ENCODE results near the gene SUPT20H. TPM values are rescaled to one million over a fixed set of nuclear protein-coding genes. Genes with fewer than 3 reads are reported as not detected.

The SUPT20H gene
- total and polyA plus RNA-seq, 2 of the 4 experiments (the other 2 are of a cell fraction), result 46.6 to 55.1 TPM

DNA sequence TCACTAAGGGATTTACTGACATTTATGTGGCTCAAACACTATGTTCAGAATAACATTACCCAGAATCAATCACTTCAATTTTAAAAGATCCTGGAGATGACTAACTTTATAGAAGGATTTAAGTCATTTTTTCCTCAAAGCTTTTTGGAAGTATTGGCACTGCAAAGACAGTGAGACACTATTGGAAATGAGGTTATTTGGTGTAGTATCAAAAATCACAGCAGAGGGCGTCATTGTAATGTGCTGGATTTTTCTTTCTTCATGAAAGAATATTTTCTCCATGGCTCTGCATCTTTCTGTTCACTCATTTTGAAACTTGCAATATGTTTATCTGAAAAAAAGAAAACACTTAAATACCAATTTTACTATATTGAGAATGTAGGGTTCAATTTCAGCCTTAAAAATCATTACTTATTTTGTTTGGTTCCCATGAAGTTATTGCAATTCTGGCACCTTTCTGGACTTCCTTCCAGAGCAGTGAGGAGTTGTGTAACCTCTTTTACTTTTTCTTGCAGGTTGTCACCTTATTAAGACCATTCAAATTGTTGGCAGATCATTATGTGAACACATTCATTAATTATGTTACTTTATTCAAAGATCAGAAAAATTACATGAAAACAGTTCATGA, 49.7 kb upstream of the SUPT20H start:
- no CpG with 5 or more reads among the region's 1 CpG for WGBS, 2 experiments (ENCODE audit: extremely low coverage in 2 of 2, insufficient read length in 1 of 2)
- in situ Hi-C loops (cut with MboI; ENCODE audit: low sequenced_read_pairs), result no loop called here
- TF ChIP-seq RAD21 (IDR thresholded peaks at IDR 0.05; ENCODE audit: low read length) (peak; percentile 96), SMC3 (IDR thresholded peaks at IDR 0.05; ENCODE audit: low read depth, low read length) (peak; percentile 92), CEBPB (IDR thresholded peaks at IDR 0.05; ENCODE audit: low read depth, low read length) (0 out of 2 replicates have a peak, but pooled peaks have one; percentile 4), MAZ (IDR thresholded peaks at IDR 0.05; ENCODE audit: borderline replicate concordance, low read depth, low read length) (no peak), NFE2L2 (IDR thresholded peaks at IDR 0.05; ENCODE audit: low read depth, low read length) (no peak), POLR2A (IDR thresholded peaks at IDR 0.05; ENCODE audit: low read depth, low read length) (0 out of 2 replicates have a peak, but pooled peaks have one; percentile 56), BHLHE40 (IDR thresholded peaks at IDR 0.05; ENCODE audit: low read depth, low read length) (no peak), RFX5 (IDR thresholded peaks at IDR 0.05; ENCODE audit: low read depth, low read length) (no peak)
- TF ChIP-seq, protein P1, sequence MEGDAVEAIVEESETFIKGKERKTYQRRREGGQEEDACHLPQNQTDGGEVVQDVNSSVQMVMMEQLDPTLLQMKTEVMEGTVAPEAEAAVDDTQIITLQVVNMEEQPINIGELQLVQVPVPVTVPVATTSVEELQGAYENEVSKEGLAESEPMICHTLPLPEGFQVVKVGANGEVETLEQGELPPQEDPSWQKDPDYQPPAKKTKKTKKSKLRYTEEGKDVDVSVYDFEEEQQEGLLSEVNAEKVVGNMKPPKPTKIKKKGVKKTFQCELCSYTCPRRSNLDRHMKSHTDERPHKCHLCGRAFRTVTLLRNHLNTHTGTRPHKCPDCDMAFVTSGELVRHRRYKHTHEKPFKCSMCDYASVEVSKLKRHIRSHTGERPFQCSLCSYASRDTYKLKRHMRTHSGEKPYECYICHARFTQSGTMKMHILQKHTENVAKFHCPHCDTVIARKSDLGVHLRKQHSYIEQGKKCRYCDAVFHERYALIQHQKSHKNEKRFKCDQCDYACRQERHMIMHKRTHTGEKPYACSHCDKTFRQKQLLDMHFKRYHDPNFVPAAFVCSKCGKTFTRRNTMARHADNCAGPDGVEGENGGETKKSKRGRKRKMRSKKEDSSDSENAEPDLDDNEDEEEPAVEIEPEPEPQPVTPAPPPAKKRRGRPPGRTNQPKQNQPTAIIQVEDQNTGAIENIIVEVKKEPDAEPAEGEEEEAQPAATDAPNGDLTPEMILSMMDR (conservative IDR thresholded peaks at IDR 0.05; ENCODE audit: low read depth, low read length), result peak; percentile 89

More for the DNA sequence above, 49.7 kb upstream of the SUPT20H start:
- Histone ChIP-seq H4K5ac (ENCODE audit: low read depth, low read length) (no peak overlapping the region), H3K14ac (replicated peaks; ENCODE audit: low read depth, low read length) (no peak overlapping the region), H3K9me3 (ENCODE audit: control insufficient read depth, insufficient read depth, low read length) (peaks cover 2% of the 10 kb centered on the region; the same call in 1 of the 2 replicates), H3K4me3 (ENCODE audit: insufficient read depth, low read depth, low read length) (no peak overlapping the region), H3K27ac (ENCODE audit: insufficient read depth, low read length) (no peak overlapping the region), H3K18ac (ENCODE audit: low read depth, low read length) (no peak overlapping the region), H2BK15ac (ENCODE audit: low read depth, low read length) (no peak overlapping the region), H3K79me1 (ENCODE audit: low read depth in 1 of 2, low read length in 2 of 2) (no peaks in the 10 kb centered on the region), H2AK5ac (ENCODE audit: low read depth, low read length) (no peak overlapping the region), H4K8ac (ENCODE audit: low read depth in 2 of 2, low read length in 2 of 2) (no peak overlapping the region), H3K36me3 (ENCODE audit: control insufficient read depth, insufficient read depth, low read length) (no peaks in the 10 kb centered on the region), H2AFZ (replicated peaks; ENCODE audit: low read length, poor library complexity) (no peak overlapping the region), H3K4me1 (ENCODE audit: control insufficient read depth, insufficient read depth, low read length) (no peaks in the 10 kb centered on the region), H3K9me1 (ENCODE audit: insufficient read depth, low read length) (no peaks in the 10 kb centered on the region), H3K23ac (ENCODE audit: low read depth, low read length) (no peak overlapping the region), H2AK9ac (replicated peaks; ENCODE audit: low read depth, low read length, poor library complexity) (no peak overlapping the region), H4K20me1 (ENCODE audit: insufficient read depth, low read length) (no peaks in the 10 kb centered on the region), H2BK5ac (ENCODE audit: low read depth, low read length, poor library complexity, severe bottlenecking) (no peak overlapping the region), H3K4me2 (ENCODE audit: low read depth, low read length) (no peak overlapping the region), H3K27me3 (ENCODE audit: control insufficient read depth, insufficient read depth, low read length) (no peaks in the 10 kb centered on the region), H2BK120ac (ENCODE audit: low read depth, low read length) (no peak overlapping the region; the same call in 1 of the 2 replicates), H4K91ac (ENCODE audit: insufficient read depth, low read depth, low read length) (no peak overlapping the region), H3K9ac (ENCODE audit: low read depth, low read length) (no peak overlapping the region), H2BK20ac (ENCODE audit: low read depth, low read length) (no peak overlapping the region), H3K4ac (ENCODE audit: low read depth, low read length) (no peak overlapping the region), H3K56ac (ENCODE audit: extremely low read depth, insufficient read depth, low read length) (no peak overlapping the region)
- ATAC-seq (ENCODE audit: low read depth), result peak; percentile 67
- DNase-seq, result peak; percentile 62
- dilution Hi-C loops (cut with HindIII; ENCODE audit: low sequenced_read_pairs, unreplicated experiment), result no loop called here
- POLR2A ChIA-PET (ENCODE audit: unreplicated experiment), result interaction anchor here (0.6 kb wide), 1 partner anchor 430 kb away, joined by 3 read pairs; no protein-coding TSS in a partner anchor
- intact Hi-C loops (cut with micrococcal nuclease), result loop anchor here (1.0 to 5.0 kb wide), 3 partner anchors 303 to 493 kb away; no protein-coding TSS in a partner anchor
- CTCF ChIA-PET, result interaction anchor here (0.6 to 1.2 kb wide), 6 partner anchors 92 to 528 kb away, joined by 3 to 5 read pairs (median 4); no protein-coding TSS in a partner anchor
- BruUV-seq (replicated peaks), result no TSS peak

All from IMR-90 (cell line).